Muscle layer of duodenum (tissue), 2 donors: ENCODE data around the gene SEPHS2.
A peak's percentile ranks its signal among the peaks of the same experiment; 100 is the strongest.

Experiments
- H3K27ac ChIP-seq: one replicate; pipeline ENCODE4 v1.7.0; 2013; ENCODE audit warnings: mild to moderate bottlenecking, low read length
- H3K27me3 ChIP-seq: one replicate; pipeline ENCODE4 v1.7.0; 2013; ENCODE audit warnings: low read depth, mild to moderate bottlenecking, control low read depth, low read length
- H3K36me3 ChIP-seq, 2 donors: one replicate each; pipeline ENCODE4 v1.7.0; 2013; ENCODE audit warnings: low read length in 2 of 2, control low read depth in 1 of 2, mild to moderate bottlenecking in 1 of 2; ENCODE audit not compliant: insufficient read depth in 2 of 2, control insufficient read depth in 1 of 2
- H3K4me1 ChIP-seq, 2 donors: one replicate each; pipeline ENCODE4 v1.7.0; 2013; ENCODE audit warnings: low read length in 2 of 2, mild to moderate bottlenecking in 2 of 2, control low read depth in 1 of 2, moderate library complexity in 1 of 2; ENCODE audit not compliant: insufficient read depth in 2 of 2, control insufficient read depth in 1 of 2
- H3K4me3 ChIP-seq, 2 donors: one replicate each; pipeline ENCODE4 v1.7.0; 2013; ENCODE audit warnings: low read length in 2 of 2, low read depth in 1 of 2, mild to moderate bottlenecking in 1 of 2
- H3K9me3 ChIP-seq, 2 donors: one replicate each; pipeline ENCODE4 v1.7.0; 2013; ENCODE audit warnings: low read length in 2 of 2, control low read depth in 1 of 2, mild to moderate bottlenecking in 1 of 2; ENCODE audit not compliant: control insufficient read depth in 1 of 2
- donor health status: healthy.

Gene SEPHS2

DNA sequence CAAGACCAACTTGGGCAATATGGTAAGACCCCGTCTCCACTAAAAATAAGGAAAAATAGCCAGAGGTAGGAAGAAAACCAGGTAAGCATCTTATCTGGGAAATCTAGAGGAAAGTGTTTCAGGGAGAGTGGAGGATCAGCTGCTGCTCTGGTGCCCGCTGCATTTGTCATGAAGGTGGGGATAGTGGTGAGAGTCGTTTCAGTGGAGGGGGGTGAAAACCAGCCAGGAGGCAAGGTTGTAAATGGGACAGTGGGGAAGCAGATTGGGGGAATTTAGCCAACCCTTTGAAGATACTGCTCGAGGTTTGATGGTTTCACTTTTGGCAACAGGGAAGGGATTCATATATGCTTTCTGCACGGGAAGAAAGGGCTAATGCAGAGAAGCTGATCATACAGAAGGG is 24.7 kb downstream of the SEPHS2 start:
- H3K4me3 ChIP-seq, result no peak overlapping the region

GRCh38 chr16:30418350-30419181 is 27.1 kb downstream of the SEPHS2 start:
- Histone ChIP-seq H3K9me3 (no peaks in the 10 kb centered on the region), H3K4me1 (peaks cover 0 to 5% of the 10 kb centered on the region in 2 donors), H3K27ac (no peak overlapping the region), H3K4me3 (peak overlapping the region; percentile 7 to 77), H3K27me3 (no peaks in the 10 kb centered on the region), H3K36me3 (peaks cover 4 to 14% of the 10 kb centered on the region in 2 donors)

More for the DNA sequence above, 24.7 kb downstream of the SEPHS2 start:
- Histone ChIP-seq H3K27me3 (no peaks in the 10 kb centered on the region), H3K9me3 (no peaks in the 10 kb centered on the region), H3K4me1 (peaks cover 0 to 5% of the 10 kb centered on the region in 2 donors), H3K27ac (no peak overlapping the region), H3K36me3 (peaks cover 15 to 19% of the 10 kb centered on the region in 2 donors)

- H3K4me3 ChIP-seq, result peak overlapping the region; percentile 37 to 77
- no peaks in the 10 kb centered on the region for H3K27me3 ChIP-seq
- H3K36me3 ChIP-seq, result peaks cover 0 to 11% of the 10 kb centered on the region in 2 donors
- peaks cover 0 to 5% of the 10 kb centered on the region in 2 donors for H3K4me1 ChIP-seq
- H3K27ac ChIP-seq, result no peak overlapping the region
- no peaks in the 10 kb centered on the region for H3K9me3 ChIP-seq
Observed at GRCh38 chr16:30417529-30418349, 27.9 kb downstream of the SEPHS2 start.

DNA sequence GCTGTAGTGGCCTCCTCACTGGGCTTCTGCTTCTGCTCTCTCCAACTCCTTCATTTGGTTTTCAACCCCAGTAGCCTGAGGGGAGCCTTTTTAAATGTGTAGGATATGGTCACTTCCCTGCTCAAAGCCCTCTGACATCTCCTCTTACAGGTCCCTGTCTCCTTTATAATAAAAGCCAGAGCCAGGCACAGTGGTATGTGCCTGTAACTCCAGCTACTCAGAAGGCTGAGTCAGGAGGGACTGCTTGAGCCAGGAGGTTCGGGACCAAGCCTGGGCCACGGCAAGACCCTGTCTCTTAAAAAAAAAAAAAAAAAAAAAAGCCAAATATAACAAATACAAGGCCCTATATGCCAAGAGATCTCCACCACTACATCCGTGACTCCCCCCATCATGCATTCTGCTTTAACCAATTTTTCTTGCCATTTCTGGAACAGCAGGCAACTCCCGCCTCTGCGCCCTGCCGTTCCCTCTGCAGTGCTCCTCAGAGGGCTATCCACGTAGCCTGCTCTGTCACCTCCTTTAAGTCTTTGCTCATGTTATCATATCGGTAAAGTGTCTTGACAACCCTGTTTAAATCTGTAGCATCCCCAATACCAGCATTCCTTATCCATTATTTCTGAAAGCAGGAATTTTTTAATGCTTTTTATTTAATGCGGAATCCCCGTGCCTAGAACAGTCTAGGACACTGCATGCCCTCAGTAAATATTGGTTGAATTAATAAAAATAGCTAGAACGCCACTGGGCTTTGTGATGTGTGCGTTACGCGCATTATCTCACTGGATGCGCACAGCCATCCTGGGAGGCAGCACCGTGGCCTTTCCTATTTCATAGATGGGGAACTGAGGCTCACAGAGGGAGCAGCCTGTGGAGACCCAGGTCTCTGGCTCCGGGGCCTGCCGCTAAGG is 28.8 kb downstream of the SEPHS2 start:
- H3K27ac ChIP-seq, result no peak overlapping the region
- peaks cover under 1 to 13% of the 10 kb centered on the region in 2 donors for H3K36me3 ChIP-seq
- no peaks in the 10 kb centered on the region for H3K27me3 ChIP-seq
- peak overlapping the region; percentile 37 to 77 for H3K4me3 ChIP-seq
- H3K9me3 ChIP-seq, result no peaks in the 10 kb centered on the region
- H3K4me1 ChIP-seq, result peaks cover 0 to 5% of the 10 kb centered on the region in 2 donors

GRCh38 chr16:30416047-30416603 is 29.5 kb downstream of the SEPHS2 start:
- Histone ChIP-seq H3K4me1 (peaks cover 0 to 5% of the 10 kb centered on the region in 2 donors), H3K4me3 (no peak overlapping the region), H3K9me3 (no peaks in the 10 kb centered on the region), H3K27ac (no peak overlapping the region), H3K36me3 (peaks cover 8 to 20% of the 10 kb centered on the region in 2 donors), H3K27me3 (no peaks in the 10 kb centered on the region)

- Histone ChIP-seq H3K27me3 (no peaks in the 10 kb centered on the region), H3K9me3 (no peaks in the 10 kb centered on the region), H3K27ac (no peak overlapping the region), H3K36me3 (peaks cover 9 to 14% of the 10 kb centered on the region in 2 donors), H3K4me3 (no peak overlapping the region), H3K4me1 (peaks cover 7 to 13% of the 10 kb centered on the region in 2 donors)
Observed at GRCh38 chr16:30414159-30414558, 31.5 kb downstream of the SEPHS2 start.

GRCh38 chr16:30413112-30413806 is 32.4 kb downstream of the SEPHS2 start:
- Histone ChIP-seq H3K27me3 (no peaks in the 10 kb centered on the region), H3K4me1 (peaks cover 10 to 19% of the 10 kb centered on the region in 2 donors), H3K27ac (no peak overlapping the region), H3K36me3 (peaks cover 9 to 14% of the 10 kb centered on the region in 2 donors), H3K9me3 (no peaks in the 10 kb centered on the region), H3K4me3 (no peak overlapping the region)

DNA sequence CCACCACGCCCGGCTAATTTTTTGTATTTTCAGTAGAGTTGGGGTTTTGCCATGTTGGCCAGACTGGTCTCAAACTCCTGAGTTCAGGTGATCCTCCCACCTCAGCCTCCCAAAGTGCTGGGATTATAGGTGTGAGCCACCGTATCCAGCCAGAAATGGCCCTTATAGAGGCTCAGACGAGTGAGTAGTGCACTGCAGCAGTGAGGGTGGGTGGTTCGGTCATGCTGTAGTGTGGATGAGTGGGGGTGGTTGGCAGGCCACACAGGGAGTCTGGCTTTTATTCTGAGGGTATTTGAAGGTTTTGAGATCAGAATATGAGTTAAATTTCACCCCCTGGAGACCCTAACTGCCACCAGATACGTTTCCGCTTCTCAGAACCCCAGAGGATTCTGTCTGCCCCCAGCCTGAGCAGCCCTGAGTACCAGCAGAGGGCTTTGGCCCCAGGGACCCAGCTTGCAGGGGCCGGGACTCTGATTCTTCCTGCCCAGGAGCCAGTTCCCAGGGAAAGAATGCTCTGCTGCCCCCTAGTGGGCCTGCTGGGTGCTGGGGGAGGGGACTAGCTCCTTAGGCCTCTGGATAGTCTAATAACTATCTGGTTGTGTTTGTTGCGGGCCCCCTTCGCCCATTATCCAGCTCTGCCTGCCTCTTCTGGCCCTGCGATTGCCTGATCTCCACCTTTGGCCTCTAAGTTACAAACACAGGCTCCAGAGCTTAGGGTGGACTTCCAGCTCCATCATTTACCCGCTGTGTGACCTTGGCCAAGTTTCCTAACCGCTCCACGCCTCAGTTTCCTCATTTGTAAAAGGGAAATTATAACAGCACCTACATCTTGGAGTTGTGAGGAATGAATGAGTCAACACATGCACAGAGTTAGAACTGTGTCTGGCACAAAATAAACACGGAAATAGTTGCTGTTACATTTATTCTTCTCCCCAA is 36.3 kb downstream of the SEPHS2 start:
- H3K36me3 ChIP-seq, result peaks cover 9 to 13% of the 10 kb centered on the region in 2 donors
- no peak overlapping the region for H3K27ac ChIP-seq
- peaks cover 14 to 20% of the 10 kb centered on the region in 2 donors for H3K4me1 ChIP-seq
- H3K4me3 ChIP-seq, result no peak overlapping the region
- no peaks in the 10 kb centered on the region for H3K27me3 ChIP-seq
- H3K9me3 ChIP-seq, result no peaks in the 10 kb centered on the region

DNA sequence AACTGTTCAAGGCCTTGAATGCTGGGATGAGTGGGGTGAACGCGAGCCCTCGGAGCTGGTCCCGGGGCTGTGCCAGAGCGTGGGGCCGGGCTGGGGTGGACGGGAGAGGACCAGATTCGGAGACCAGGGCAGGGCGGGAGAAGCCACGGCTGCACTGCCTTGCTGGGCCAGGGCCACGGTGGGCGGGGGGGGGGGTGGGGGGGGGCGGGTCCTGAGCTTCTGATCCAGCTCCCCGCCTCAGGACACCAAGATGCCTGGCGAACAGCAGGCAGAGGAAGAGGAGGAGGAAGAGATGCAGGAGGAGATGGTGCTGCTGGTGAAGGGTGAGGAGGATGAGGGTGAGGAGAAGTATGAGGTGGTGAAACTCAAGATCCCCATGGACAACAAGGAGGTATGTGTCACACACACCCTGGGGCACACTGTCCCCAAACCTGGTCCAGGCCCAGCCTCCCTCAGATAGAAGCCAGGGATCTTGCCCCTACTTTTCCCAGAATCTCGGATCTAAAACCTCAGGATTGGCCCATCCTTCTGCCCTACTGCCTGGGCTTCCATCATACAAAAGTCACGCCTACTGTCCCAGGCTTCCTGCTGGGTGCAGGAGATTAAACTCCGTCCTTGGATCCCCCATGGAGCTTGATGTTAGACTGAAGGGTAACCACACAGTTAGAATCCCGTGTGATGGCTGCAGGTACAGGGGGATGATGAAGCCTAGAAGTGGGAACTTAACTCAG is 37.7 kb downstream of the SEPHS2 start:
- H3K4me3 ChIP-seq, result peak overlapping the region; percentile 72 to 75
- no peaks in the 10 kb centered on the region for H3K9me3 ChIP-seq
- H3K4me1 ChIP-seq, result peaks cover 14 to 20% of the 10 kb centered on the region in 2 donors
- peaks cover 9% of the 10 kb centered on the region in 2 donors for H3K36me3 ChIP-seq
- H3K27ac ChIP-seq, result no peak overlapping the region
- H3K27me3 ChIP-seq, result no peaks in the 10 kb centered on the region
